Measurements from ENCODE around the gene SNX17.

Gene SNX17

GRCh38 chr2:27370026-27370815, at the start of gene SNX17, which contains the start of gene EIF2B4:
Gene SNX17, plus strand, starts transcription at chr2:27370616. Its CDS starts 128 bp downstream, at chr2:27370744.
Gene EIF2B4, minus strand, starts transcription at chr2:27370338. Its CDS starts 24 bp downstream, at chr2:27370314.
- peak; percentile 100 for DNase-seq
- peak within 1 kb of the TSS; percentile 92 for H3K27ac ChIP-seq
- no peaks in the 10 kb centered on the region for H3K27me3 ChIP-seq (ENCODE audit: insufficient read depth, low read depth, severe bottlenecking)
- peaks cover 77% of the 10 kb centered on the region for H3K36me3 ChIP-seq
- H3K9me3 ChIP-seq (ENCODE audit: severe bottlenecking) = no peaks in the 10 kb centered on the region
- H3K4me3 ChIP-seq (ENCODE audit: low read depth, low read length) = peak within 1 kb of the TSS; percentile 75
- TF ChIP-seq CTCF (IDR thresholded peaks at IDR 0.05; ENCODE audit: low read depth, low read length) = peak; percentile 96

- DNase-seq = peak; percentile 83
- no peak overlapping the region for H3K4me3 ChIP-seq (ENCODE audit: low read depth, low read length)
- H3K9me3 ChIP-seq (ENCODE audit: severe bottlenecking) = no peaks in the 10 kb centered on the region
- peaks cover 8% of the 10 kb centered on the region for H3K36me3 ChIP-seq
- peak overlapping the region; percentile 19; the same call in 1 of the 2 replicates for H3K27ac ChIP-seq
- peak; percentile 66 for TF ChIP-seq CTCF (IDR thresholded peaks at IDR 0.05; ENCODE audit: low read depth, low read length)
- H3K27me3 ChIP-seq (ENCODE audit: insufficient read depth, low read depth, severe bottlenecking) = no peaks in the 10 kb centered on the region
Observed at GRCh38 chr2:27320958-27321543, 49.4 kb upstream of the SNX17 start.

GRCh38 chr2:27322301-27322765, 48.1 kb upstream of the SNX17 start:
- Histone ChIP-seq H3K36me3 (peaks cover 21% of the 10 kb centered on the region), H3K27me3 (ENCODE audit: insufficient read depth, low read depth, severe bottlenecking) (no peaks in the 10 kb centered on the region), H3K27ac (peak overlapping the region; percentile 91), H3K9me3 (ENCODE audit: severe bottlenecking) (no peaks in the 10 kb centered on the region), H3K4me3 (ENCODE audit: low read depth, low read length) (peak overlapping the region; percentile 89)
- no peak for TF ChIP-seq CTCF (IDR thresholded peaks at IDR 0.05; ENCODE audit: low read depth, low read length)
- DNase-seq = peak; percentile 29

GRCh38 chr2:27322766-27323595, 47.4 kb upstream of the SNX17 start, which contains the start of gene MPV17:
Gene MPV17, minus strand, starts transcription at chr2:27323097. Its CDS starts 580 bp downstream, at chr2:27322517.
- H3K27me3 ChIP-seq (ENCODE audit: insufficient read depth, low read depth, severe bottlenecking) = no peaks in the 10 kb centered on the region
- H3K27ac ChIP-seq = peak within 1 kb of the TSS; percentile 91
- peak within 1 kb of the TSS; percentile 89 for H3K4me3 ChIP-seq (ENCODE audit: low read depth, low read length)
- peaks cover 26% of the 10 kb centered on the region for H3K36me3 ChIP-seq
- no peaks in the 10 kb centered on the region for H3K9me3 ChIP-seq (ENCODE audit: severe bottlenecking)
- no peak for TF ChIP-seq CTCF (IDR thresholded peaks at IDR 0.05; ENCODE audit: low read depth, low read length)
- DNase-seq = peak; percentile 98

GRCh38 chr2:27323596-27324285, 46.7 kb upstream of the SNX17 start:
- DNase-seq = no peak
- TF ChIP-seq CTCF (IDR thresholded peaks at IDR 0.05; ENCODE audit: low read depth, low read length) = no peak

More at GRCh38 chr2:27323596-27324285, 46.7 kb upstream of the SNX17 start:
- peak overlapping the region; percentile 91 for H3K27ac ChIP-seq
- no peaks in the 10 kb centered on the region for H3K9me3 ChIP-seq (ENCODE audit: severe bottlenecking)
- peaks cover 33% of the 10 kb centered on the region for H3K36me3 ChIP-seq
- H3K27me3 ChIP-seq (ENCODE audit: insufficient read depth, low read depth, severe bottlenecking) = no peaks in the 10 kb centered on the region
- H3K4me3 ChIP-seq (ENCODE audit: low read depth, low read length) = peak overlapping the region; percentile 89

Data from WERI-Rb-1 (cell line).